IMR-90 (cell line): ENCODE results near the gene MACIR. TPM values are rescaled to one million over a fixed set of nuclear protein-coding genes. Genes with fewer than 3 reads are reported as not detected.

Source experiments
- ATAC-seq: fragments of 200-7000 bp; cut with Tn5 transposase; 2 replicates; pipeline ENCODE4 v1.9.1; 2020; ENCODE audit warnings: low read depth, mild to moderate bottlenecking, moderate library complexity
- BruUV-seq: library from RNA; stranded (reverse); fragments of 400-500 nt; replicated peaks from 2 replicates; lab custom pipeline; 2021; lab: Mats Ljungman, UMichigan
- CTCF ChIA-PET: fragments of 300-600 bp; formaldehyde crosslinking; extraction: SDS; loops from one replicate; lab custom pipeline; 2021; ENCODE audit warnings: antibody characterized with exemption; lab: Yijun Ruan, JAX
- POLR2A ChIA-PET: fragments of 300-600 bp; sonication (Branson Sonifier 250); formaldehyde crosslinking; loops from one replicate; lab custom pipeline; 2022; ENCODE audit warnings: antibody characterized with exemption; ENCODE audit not compliant: unreplicated experiment; lab: Charles Lee
- DNase-seq: peaks from one replicate; pipeline ENCODE4 v3.0.0; 2013
- H2AFZ ChIP-seq: replicated peaks from 2 replicates; pipeline ENCODE3; 2013; ENCODE audit warnings: low read length, mild to moderate bottlenecking; ENCODE audit not compliant: poor library complexity
- H2AK5ac ChIP-seq: 2 replicates; pipeline ENCODE4 v1.6.1; 2013; ENCODE audit warnings: low read depth, low read length, inconsistent platforms
- H2AK9ac ChIP-seq: replicated peaks from 2 replicates; pipeline ENCODE3; 2013; ENCODE audit warnings: mild to moderate bottlenecking, low read depth, low read length, moderate library complexity; ENCODE audit not compliant: poor library complexity
- H2BK120ac ChIP-seq: 2 replicates; pipeline ENCODE4 v1.6.1; 2013; ENCODE audit warnings: low read depth, low read length, inconsistent platforms
- H2BK15ac ChIP-seq: 3 replicates; pipeline ENCODE4 v1.6.1; 2013; ENCODE audit warnings: low read depth, low read length, inconsistent platforms
- H2BK20ac ChIP-seq: 2 replicates; pipeline ENCODE4 v1.6.1; 2013; ENCODE audit warnings: low read depth, mild to moderate bottlenecking, inconsistent platforms, low read length, moderate library complexity
- H2BK5ac ChIP-seq: 2 replicates; pipeline ENCODE4 v1.6.1; 2013; ENCODE audit warnings: mild to moderate bottlenecking, low read depth, low read length, inconsistent platforms; ENCODE audit not compliant: poor library complexity, severe bottlenecking
- H3K14ac ChIP-seq: replicated peaks from 2 replicates; pipeline ENCODE4 v1.6.1; 2013; ENCODE audit warnings: low read depth, low read length, inconsistent platforms
- H3K18ac ChIP-seq: 2 replicates; pipeline ENCODE4 v1.6.1; 2013; ENCODE audit warnings: low read depth, low read length, control low read depth
- H3K23ac ChIP-seq: 2 replicates; pipeline ENCODE4 v1.6.1; 2013; ENCODE audit warnings: low read depth, low read length, inconsistent platforms
- H3K27ac ChIP-seq: 2 replicates; pipeline ENCODE4 v1.5.1; 2013; ENCODE audit warnings: mild to moderate bottlenecking, control low read depth, low read length; ENCODE audit not compliant: insufficient read depth
- H3K27me3 ChIP-seq: 2 replicates; pipeline ENCODE4 v1.6.1; 2013; ENCODE audit warnings: low read length; ENCODE audit not compliant: control insufficient read depth, insufficient read depth
- H3K36me3 ChIP-seq: 2 replicates; pipeline ENCODE4 v1.6.1; 2013; ENCODE audit warnings: low read length, mixed read lengths; ENCODE audit not compliant: control insufficient read depth, insufficient read depth
- H3K4ac ChIP-seq: 2 replicates; pipeline ENCODE4 v1.6.1; 2013; ENCODE audit warnings: low read depth, low read length, inconsistent platforms
- H3K4me1 ChIP-seq: 2 replicates; pipeline ENCODE4 v1.6.1; 2013; ENCODE audit warnings: low read length, mixed read lengths; ENCODE audit not compliant: control insufficient read depth, insufficient read depth
- H3K4me2 ChIP-seq: 2 replicates; pipeline ENCODE4 v1.6.1; 2013; ENCODE audit warnings: low read depth, mild to moderate bottlenecking, control low read depth, low read length, moderate library complexity
- H3K4me3 ChIP-seq: 2 replicates; pipeline ENCODE4 v1.5.1; 2013; ENCODE audit warnings: low read depth, mild to moderate bottlenecking, control low read depth, low read length, moderate library complexity; ENCODE audit not compliant: insufficient read depth
- H3K56ac ChIP-seq: 2 replicates; pipeline ENCODE4 v1.6.1; 2013; ENCODE audit warnings: low read length, inconsistent platforms; ENCODE audit not compliant: insufficient read depth; ENCODE audit errors: extremely low read depth
- H3K79me1 ChIP-seq, 2 experiments: 2 replicates each; pipeline ENCODE4 v1.6.1; 2013; ENCODE audit warnings: low read length in 2 of 2, inconsistent platforms in 1 of 2, low read depth in 1 of 2
- H3K9ac ChIP-seq: 2 replicates; pipeline ENCODE4 v1.6.1; 2013; ENCODE audit warnings: low read depth, low read length, control low read depth
- H3K9me1 ChIP-seq: 2 replicates; pipeline ENCODE4 v1.6.1; 2013; ENCODE audit warnings: low read length, inconsistent platforms; ENCODE audit not compliant: insufficient read depth
- H3K9me3 ChIP-seq: 2 replicates; pipeline ENCODE4 v1.6.1; 2013; ENCODE audit warnings: low read length; ENCODE audit not compliant: control insufficient read depth, insufficient read depth
- H4K20me1 ChIP-seq: 2 replicates; pipeline ENCODE4 v1.6.1; 2013; ENCODE audit warnings: low read length, inconsistent platforms; ENCODE audit not compliant: insufficient read depth
- H4K5ac ChIP-seq: 2 replicates; pipeline ENCODE4 v1.6.1; 2013; ENCODE audit warnings: mild to moderate bottlenecking, low read depth, low read length, control low read depth
- H4K8ac ChIP-seq, 2 experiments: 2 replicates each; pipeline ENCODE4 v1.6.1; 2013; ENCODE audit warnings: low read depth in 2 of 2, low read length in 2 of 2, control low read depth in 1 of 2, inconsistent platforms in 1 of 2
- H4K91ac ChIP-seq: 2 replicates; pipeline ENCODE4 v1.6.1; 2013; ENCODE audit warnings: low read depth, low read length, inconsistent platforms; ENCODE audit not compliant: insufficient read depth
- CTCF ChIP-seq: conservative IDR thresholded peaks from 2 replicates; pipeline ENCODE4 v1.5.1; 2012; ENCODE audit warnings: mild to moderate bottlenecking, low read depth, low read length, improper control_type of control experiment
- MAZ ChIP-seq: IDR thresholded peaks from 2 replicates; pipeline ENCODE4 v1.6.1; 2012; ENCODE audit warnings: low read depth, mild to moderate bottlenecking, low read length, improper control_type of control experiment, moderate library complexity, borderline replicate concordance
- MXI1 ChIP-seq: IDR thresholded peaks from 2 replicates; pipeline ENCODE4 v1.6.1; 2012; ENCODE audit warnings: low read depth, mild to moderate bottlenecking, low read length, moderate library complexity, borderline replicate concordance
- POLR2A ChIP-seq: IDR thresholded peaks from 2 replicates; pipeline ENCODE4 v1.6.1; 2012; ENCODE audit warnings: mild to moderate bottlenecking, low read depth, low read length
- RCOR1 ChIP-seq: IDR thresholded peaks from 2 replicates; pipeline ENCODE4 v1.6.1; 2012; ENCODE audit warnings: mild to moderate bottlenecking, low read length, improper control_type of control experiment; ENCODE audit not compliant: insufficient replicate concordance
- RFX5 ChIP-seq: IDR thresholded peaks from 2 replicates; pipeline ENCODE4 v1.8.0; 2012; ENCODE audit warnings: low read depth, mild to moderate bottlenecking, low read length, moderate library complexity
- USF2 ChIP-seq: fragments of 150-350 bp; IDR thresholded peaks from 2 replicates; pipeline ENCODE4 v1.6.1; 2017; ENCODE audit warnings: mild to moderate bottlenecking, antibody characterized with exemption, low read length, low read depth
- WGBS, 2 experiments: methylation state at CpG; one replicate each; pipeline versions ENCODE4 v1.1.5 to v1.1.7; 2013; ENCODE audit warnings: missing lambda C conversion rate in 2 of 2; ENCODE audit not compliant: insufficient read length in 1 of 2; ENCODE audit errors: extremely low coverage in 2 of 2; 5-methylcytosine and 5-hydroxymethylcytosine counted together
- dilution Hi-C: fragments of 300-500 bp; cut with HindIII; formaldehyde crosslinking; loops from one replicate; pipeline ENCODE4 v1.14.3; 2018; ENCODE audit warnings: low sequenced_read_pairs; ENCODE audit not compliant: unreplicated experiment
- in situ Hi-C: fragments of 300-500 bp; cut with MboI; formaldehyde crosslinking; loops from 3 replicates; pipeline ENCODE4 v1.14.3; 2019; ENCODE audit warnings: low sequenced_read_pairs, inconsistent platforms, mixed read lengths
- intact Hi-C: fragments of 100-400 bp; cut with micrococcal nuclease; formaldehyde crosslinking; loops from 2 replicates; pipeline ENCODE4 v1.10.0; 2022
- polyA plus RNA-seq, 3 experiments: library from polyadenylated mRNA; depleted of rRNA; stranded (reverse); fragments of >200 nt; gene quantifications; 2 replicates each; pipeline ENCODE4 v1.2.3, GENCODE V29; 2012; ENCODE audit warnings: low replicate concordance in 1 of 3
- total RNA-seq: library from RNA; depleted of rRNA; stranded (reverse); fragments of >200 nt; gene quantifications from 2 replicates; pipeline ENCODE4 v1.2.3, GENCODE V29; 2012

MACIR gene
- total and polyA plus RNA-seq, 2 of the 4 experiments (the other 2 are of a cell fraction): 11.1 to 21.3 TPM

- no peak overlapping the region for H4K91ac ChIP-seq
- dilution Hi-C loops: no loop called here
- CTCF ChIA-PET: no interaction called here
- H3K9ac ChIP-seq: no peak overlapping the region
- no peak overlapping the region for H2AK5ac ChIP-seq
- no peak overlapping the region for H2BK120ac ChIP-seq
- no peak overlapping the region for H3K4ac ChIP-seq
- H3K27me3 ChIP-seq: no peaks in the 10 kb centered on the region; the same call in 1 of the 2 replicates
- H4K20me1 ChIP-seq: no peaks in the 10 kb centered on the region
- H3K79me1 ChIP-seq: no peaks in the 10 kb centered on the region
- no peak overlapping the region for H3K27ac ChIP-seq
- H2BK5ac ChIP-seq: no peak overlapping the region
- no peaks in the 10 kb centered on the region for H3K4me1 ChIP-seq
- no peak overlapping the region for H2AK9ac ChIP-seq
- intact Hi-C loops: no loop called here
- no peak overlapping the region for H3K4me3 ChIP-seq
- in situ Hi-C loops: no loop called here
- BruUV-seq: no TSS peak
- H3K56ac ChIP-seq: no peak overlapping the region
- H2BK15ac ChIP-seq: no peak overlapping the region
- ATAC-seq (no peak), DNase-seq (no peak)
- H3K23ac ChIP-seq: no peak overlapping the region
- no peak overlapping the region for H2AFZ ChIP-seq
- H3K18ac ChIP-seq: no peak overlapping the region
- no peak overlapping the region for H4K5ac ChIP-seq
- H3K4me2 ChIP-seq: no peak overlapping the region
- H3K9me3 ChIP-seq: no peaks in the 10 kb centered on the region
- H3K14ac ChIP-seq: no peak overlapping the region
- TF ChIP-seq MXI1: no peak
- TF ChIP-seq CTCF: no peak
- no peak for TF ChIP-seq POLR2A
- no peak for TF ChIP-seq RCOR1
- TF ChIP-seq USF2: no peak
- no peak for TF ChIP-seq MAZ
- no peak for TF ChIP-seq RFX5
- no peak overlapping the region for H4K8ac ChIP-seq
- H2BK20ac ChIP-seq: no peak overlapping the region
- POLR2A ChIA-PET: no interaction called here
- no peaks in the 10 kb centered on the region for H3K36me3 ChIP-seq
- H3K9me1 ChIP-seq: no peaks in the 10 kb centered on the region
- WGBS, 2 experiments: no CpG with 5 or more reads among the region's 3 CpGs
These were observed 50.2 kb downstream of the MACIR start for GRCh38 chr5:103308774-103309173.
